GM12878 (cell line): Measurements from ENCODE around the gene RAB44. TPM values are rescaled to one million over a fixed set of nuclear protein-coding genes. Genes with fewer than 3 reads are reported as not detected.

Experiments
- ATAC-seq: fragments of 200-7000 bp; cut with Tn5 transposase; 3 replicates; pipeline ENCODE4 v1.9.1; 2020; ENCODE audit warnings: mild to moderate bottlenecking, moderate library complexity
- BruUV-seq: library from RNA; stranded (reverse); fragments of 400-500 nt; replicated peaks from 2 replicates; lab custom pipeline; 2021; lab: Mats Ljungman, UMichigan
- CTCF ChIA-PET: fragments of 300-600 bp; sonication (Branson Sonifier 250); formaldehyde crosslinking; extraction: SDS; loops from one replicate; lab custom pipeline; 2021; ENCODE audit warnings: inconsistent platforms; lab: Yijun Ruan, JAX
- POLR2A ChIA-PET: fragments of 350-600 bp; formaldehyde crosslinking; extraction: SDS; loops from one replicate; lab custom pipeline; 2021; ENCODE audit warnings: inconsistent platforms; lab: Charles Lee
- RAD21 ChIA-PET: fragments of 300-600 bp; sonication (Branson Sonifier 250); formaldehyde crosslinking; loops from one replicate; lab custom pipeline; 2023; ENCODE audit warnings: antibody characterized with exemption; ENCODE audit not compliant: unreplicated experiment; lab: Charles Lee
- SMC1A ChIA-PET: fragments of 300-600 bp; sonication (Branson Sonifier 250); formaldehyde crosslinking; loops from one replicate; lab custom pipeline; 2023; ENCODE audit not compliant: unreplicated experiment, uncharacterized antibody; lab: Charles Lee
- DNase-seq: peaks from one replicate; pipeline ENCODE4 v3.0.0-alpha.2; 2011; ENCODE audit warnings: low read depth, low spot score
- FAIRE-seq: peaks from 3 replicates; lab custom pipeline; 2011; peaks lifted over from hg19 to GRCh38; lab: Jason Lieb, UNC
- H2AFZ ChIP-seq: 2 replicates; pipeline ENCODE4 v1.6.0; 2011; ENCODE audit warnings: low read depth, low read length, control low read depth; ENCODE audit not compliant: control insufficient read depth
- H3K27ac ChIP-seq: 2 replicates; pipeline ENCODE4 v1.5.1; 2011; ENCODE audit warnings: control low read depth; ENCODE audit not compliant: control insufficient read depth, insufficient read depth
- H3K27me3 ChIP-seq, 2 experiments: replicated peaks in 1 of 2; 2 replicates each; pipeline versions ENCODE4 v1.6.0 to v1.6.1; 2011; ENCODE audit warnings: low read length in 1 of 2; ENCODE audit not compliant: control insufficient read depth in 2 of 2, insufficient read depth in 2 of 2
- H3K36me3 ChIP-seq, 2 experiments: 2 replicates each; pipeline ENCODE4 v1.5.1; 2011; ENCODE audit warnings: low read length in 1 of 2; ENCODE audit not compliant: control insufficient read depth in 2 of 2, insufficient read depth in 2 of 2
- H3K4me1 ChIP-seq: 2 replicates; pipeline ENCODE4 v1.6.1; 2011; ENCODE audit warnings: mild to moderate bottlenecking, low read length, moderate library complexity, mixed read lengths; ENCODE audit not compliant: control insufficient read depth, insufficient read depth
- H3K4me2 ChIP-seq: 2 replicates; pipeline ENCODE4 v1.6.0; 2011; ENCODE audit warnings: control low read depth; ENCODE audit not compliant: control insufficient read depth, insufficient read depth
- H3K4me3 ChIP-seq: fragments of 200-600 bp; sonication (generic); 2 replicates; pipeline ENCODE4 v1.5.1; 2016
- H3K79me2 ChIP-seq: 2 replicates; pipeline ENCODE4 v1.6.0; 2011; ENCODE audit warnings: low read length; ENCODE audit not compliant: control insufficient read depth, insufficient read depth
- H3K9ac ChIP-seq: 2 replicates; pipeline ENCODE4 v1.8.0; 2011; ENCODE audit warnings: low read length, control low read depth, mixed read lengths; ENCODE audit not compliant: control insufficient read depth, insufficient read depth
- H3K9me3 ChIP-seq: replicated peaks from 3 replicates; pipeline ENCODE4 v1.5.1; 2011; ENCODE audit warnings: mild to moderate bottlenecking, low read length; ENCODE audit not compliant: control insufficient read depth, insufficient read depth
- H4K20me1 ChIP-seq: 2 replicates; pipeline ENCODE4 v1.6.0; 2011; ENCODE audit not compliant: control insufficient read depth, insufficient read depth
- FOXK2 ChIP-seq: fragments of 450-650 bp; IDR thresholded peaks from 2 replicates; pipeline ENCODE4 v1.6.1; 2017; ENCODE audit warnings: mild to moderate bottlenecking, moderate library complexity
- FOXM1 ChIP-seq: IDR thresholded peaks from 2 replicates; pipeline ENCODE4 v1.6.1; 2012; ENCODE audit warnings: low read depth, mild to moderate bottlenecking, inconsistent platforms, low read length, moderate library complexity
- IRF5 ChIP-seq: fragments of 450-650 bp; IDR thresholded peaks from 2 replicates; pipeline ENCODE4 v1.6.1; 2017; ENCODE audit warnings: borderline replicate concordance
- KDM1A ChIP-seq: fragments of 200-600 bp; sonication (generic); IDR thresholded peaks from 2 replicates; pipeline ENCODE4 v1.6.1; 2016; ENCODE audit warnings: borderline replicate concordance
- MTA2 ChIP-seq: fragments of 450-650 bp; IDR thresholded peaks from 2 replicates; pipeline ENCODE4 v1.6.1; 2016; ENCODE audit warnings: low read depth, mild to moderate bottlenecking, moderate library complexity
- MTA3 ChIP-seq: IDR thresholded peaks from 2 replicates; pipeline ENCODE4 v1.6.1; 2012; ENCODE audit warnings: low read length, inconsistent platforms, borderline replicate concordance
- MYC ChIP-seq: IDR thresholded peaks from 2 replicates; pipeline ENCODE4 v1.6.1; 2011; ENCODE audit warnings: mild to moderate bottlenecking, low read length, moderate library complexity, inconsistent platforms; ENCODE audit not compliant: insufficient read depth, insufficient replicate concordance, insufficient read length, severe bottlenecking
- PAX5 ChIP-seq: IDR thresholded peaks from 2 replicates; pipeline ENCODE4 v1.6.1; 2011; ENCODE audit warnings: low read depth, low read length, borderline replicate concordance
- RELA ChIP-seq: fragments of 450-650 bp; IDR thresholded peaks from 2 replicates; pipeline ENCODE4 v1.8.0; 2014; ENCODE audit warnings: borderline replicate concordance; ENCODE audit not compliant: partially characterized antibody
- SMAD1 ChIP-seq: fragments of 450-650 bp; IDR thresholded peaks from 2 replicates; pipeline ENCODE4 v1.6.1; 2018; ENCODE audit warnings: mild to moderate bottlenecking, low read depth; ENCODE audit not compliant: partially characterized antibody
- SPI1 ChIP-seq: IDR thresholded peaks from 2 replicates; pipeline ENCODE4 v1.6.1; 2011; ENCODE audit warnings: low read depth, mild to moderate bottlenecking, low read length, moderate library complexity, borderline replicate concordance; ENCODE audit not compliant: insufficient read depth
- WGBS: methylation state at CpG from one replicate; pipeline ENCODE4 v1.1.6; 2016; ENCODE audit warnings: low lambda C conversion rate; ENCODE audit not compliant: insufficient replicate concordance, insufficient coverage; ENCODE audit errors: missing lambda C conversion rate; 5-methylcytosine and 5-hydroxymethylcytosine counted together
- in situ Hi-C: fragments of 300-500 bp; cut with MboI; formaldehyde crosslinking; loops from 9 replicates; pipeline ENCODE4 v1.14.3; 2018; ENCODE audit warnings: mixed read lengths
- intact Hi-C: fragments of 100-400 bp; cut with micrococcal nuclease; formaldehyde crosslinking; loops from one replicate; pipeline ENCODE4 v1.14.2; 2022; ENCODE audit not compliant: unreplicated experiment
- polyA plus RNA-seq, 11 experiments: library from polyadenylated mRNA; depleted of rRNA in 4 of 11; unstranded in 6 of 11; stranded (reverse) in 5 of 11; fragments of >200 nt; fragmentation: Nextera tagmentation in 4 of 11; fragmentation: Illumina TruSeq in 1 of 11; extraction: Ambion mirVana in 4 of 11; extraction: Trizol in 1 of 11; gene quantifications; 1 replicate in 1 of 11; 2 replicates in 10 of 11; pipeline versions ENCODE4 v1.2.1 to v1.2.3, GENCODE V29; 2011 to 2016; ENCODE audit warnings: inconsistent platforms in 2 of 11, missing spikeins in 2 of 11, low read depth in 1 of 11
- total RNA-seq, 4 experiments: library from RNA; depleted of rRNA in 3 of 4; stranded (reverse); fragments of >200 nt in 3 of 4; fragmentation: Illumina TruSeq in 1 of 4; extraction: Trizol in 1 of 4; gene quantifications; 2 replicates each; pipeline versions ENCODE4 v1.2.1 to v1.2.3, GENCODE V29; 2013 to 2021

Gene RAB44
- total and polyA plus RNA-seq, 10 of the 15 experiments (the other 5 are each of a cell fraction or from before 2014, with no cell fraction given), result 0.01 to 0.08 (median 0.05) TPM; not detected in 2

GRCh38 chr6:36745836-36746235, 48.2 kb downstream of the RAB44 start:
- in situ Hi-C loops, result no loop called here
- DNase-seq, result no peak
- no peaks in the 10 kb centered on the region for H3K79me2 ChIP-seq
- CTCF ChIA-PET, result no interaction called here
- no peak overlapping the region for H3K9ac ChIP-seq
- 71% methylated on average over 8 of the region's 8 CpGs for WGBS
- no peak for ATAC-seq
- peaks cover 0 to under 1% of the 10 kb centered on the region in 2 experiments; a peak in 2 of 4 replicates for H3K36me3 ChIP-seq
- SMC1A ChIA-PET, result no interaction called here
- TF ChIP-seq KDM1A (no peak), FOXK2 (no peak), PAX5 (no peak), MTA3 (no peak), RELA (no peak), SPI1 (no peak), SMAD1 (no peak), MTA2 (no peak), MYC (no peak), IRF5 (no peak), FOXM1 (no peak)
- no peak overlapping the region for H3K27ac ChIP-seq
- no peak overlapping the region for H3K4me3 ChIP-seq
- no TSS peak for BruUV-seq
- no peak overlapping the region for H2AFZ ChIP-seq
- no peaks in the 10 kb centered on the region; the same call in 1 of the 2 replicates for H3K4me1 ChIP-seq
- no peaks in the 10 kb centered on the region; the same call in 1 of the 3 replicates for H3K9me3 ChIP-seq
- RAD21 ChIA-PET, result no interaction called here
- H3K4me2 ChIP-seq, result no peak overlapping the region
- no peaks in the 10 kb centered on the region for H3K27me3 ChIP-seq
- intact Hi-C loops, result no loop called here
- FAIRE-seq, result no peak
- POLR2A ChIA-PET, result interaction anchor here (0.5 kb wide), 1 partner anchor 178 kb away, joined by 3 read pairs; no protein-coding TSS in a partner anchor
- H4K20me1 ChIP-seq, result no peaks in the 10 kb centered on the region
